Left lung (tissue), 10 donors: ENCODE data around the gene SLC25A53. TPM values are rescaled to one million over a fixed set of nuclear protein-coding genes. Genes with fewer than 3 reads are reported as not detected.
A peak's percentile ranks its signal among the peaks of the same experiment; 100 is the strongest.

Experiments
- ATAC-seq: fragments of 200-7000 bp; cut with Tn5 transposase; one replicate; pipeline ENCODE4 v1.9.1; 2020; ENCODE audit warnings: moderate library complexity
- DNase-seq, 4 donors: peaks; one replicate each; pipeline ENCODE4 v3.0.0-alpha.2; 2013 to 2020
- H3K27ac ChIP-seq, 2 donors: fragments of 200-600 bp; sonication (generic) in 1 of 2; one replicate each; pipeline versions ENCODE4 v1.5.0 to v1.8.0; 2020 to 2021
- H3K27me3 ChIP-seq, 2 donors: fragments of 200-600 bp; sonication (generic) in 1 of 2; one replicate each; pipeline versions ENCODE4 v1.5.0 to v1.8.0; 2020 to 2021
- H3K36me3 ChIP-seq, 2 donors: fragments of 200-600 bp; sonication (generic) in 1 of 2; one replicate each; pipeline versions ENCODE4 v1.5.0 to v1.8.0; 2020 to 2021
- H3K4me1 ChIP-seq, 2 donors: fragments of 200-600 bp; one replicate each; pipeline ENCODE4 v1.8.0; 2021
- H3K4me3 ChIP-seq, 2 donors: fragments of 200-600 bp; sonication (generic) in 1 of 2; one replicate each; pipeline versions ENCODE4 v1.5.0 to v1.8.0; 2020 to 2021; ENCODE audit warnings: mild to moderate bottlenecking in 1 of 2
- H3K9me3 ChIP-seq, 2 donors: fragments of 200-600 bp; sonication (generic) in 1 of 2; one replicate each; pipeline versions ENCODE4 v1.5.0 to v1.8.0; 2020 to 2021
- intact Hi-C, 2 donors: fragments of 100-400 bp; cut with DNase I; formaldehyde crosslinking; loops; one replicate each; pipeline versions ENCODE4 v1.11.2 to v1.14.2; 2022
- polyA plus RNA-seq, 6 donors: library from polyadenylated mRNA; unstranded; fragments of 120-200 nt; gene quantifications; one replicate each; pipeline ENCODE4 v1.2.1, GENCODE V29; 2013; ENCODE audit not compliant: insufficient read length in 6 of 6
- total RNA-seq, 2 donors: library from RNA; stranded (reverse); fragmentation: NEBNext Ultra II Directional; extraction: Animal tissue kit (Norgen Biotek cat#: 25700); gene quantifications; one replicate each; pipeline ENCODE4 v1.2.1, GENCODE V29; 2021
- TF ChIP-seq, protein P1 (sequence below), 2 donors: fragments of 200-600 bp; sonication (generic) in 1 of 2; IDR thresholded peaks; one replicate each; pipeline versions ENCODE4 v1.5.0 to v1.8.0; 2021; ENCODE audit warnings: antibody characterized with exemption in 2 of 2
- donor health status: DM: no; HTN: yes; CAD: no.
- donor health status: DM: no; HTN: no; CAD: no.

Gene SLC25A53
- total and polyA plus RNA-seq, 8 donors = 9.1 to 17.2 (median 13.3) TPM

DNA sequence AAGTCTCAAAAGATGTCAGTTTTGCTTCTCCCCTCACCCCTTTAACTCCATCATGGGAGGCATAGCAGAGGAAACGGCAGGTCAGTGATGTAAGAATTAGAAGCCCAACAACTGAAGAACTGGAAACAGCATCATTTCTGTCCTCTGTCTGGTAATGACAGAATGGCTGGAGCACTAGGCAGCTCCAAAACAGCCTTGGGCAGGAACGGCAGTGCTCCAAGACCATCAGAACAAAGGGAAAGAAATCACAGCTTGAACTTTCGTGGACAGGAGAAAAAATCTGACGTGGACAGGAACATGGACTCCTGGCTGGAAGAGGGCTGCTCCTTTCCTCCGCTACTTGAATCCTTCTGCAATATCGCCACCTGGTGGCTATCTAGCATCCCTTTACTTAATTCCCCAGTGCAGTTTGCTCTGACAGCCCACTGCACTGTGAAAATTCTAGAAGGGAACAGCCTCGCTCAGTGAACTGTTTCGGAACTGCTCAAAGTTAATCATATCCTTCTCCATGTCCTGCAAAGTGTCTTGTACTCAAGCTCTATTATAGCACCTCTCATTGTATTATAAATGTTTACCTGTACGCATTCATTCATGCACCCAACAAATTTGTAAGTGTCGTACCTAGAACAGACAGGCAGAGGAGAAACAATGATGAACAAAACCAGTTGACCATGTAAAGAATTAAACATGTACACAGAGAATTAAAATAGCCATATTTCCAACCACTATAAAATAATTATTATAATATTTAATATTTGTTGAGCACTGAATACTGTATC lies 20.4 kb downstream of the SLC25A53 start:
- H3K9me3 ChIP-seq = no peaks in the 10 kb centered on the region
- peak in 3 of 4 donors; percentile 60 to 87 (median 74) for DNase-seq
- no peak overlapping the region for H3K4me3 ChIP-seq
- TF ChIP-seq, protein P1, sequence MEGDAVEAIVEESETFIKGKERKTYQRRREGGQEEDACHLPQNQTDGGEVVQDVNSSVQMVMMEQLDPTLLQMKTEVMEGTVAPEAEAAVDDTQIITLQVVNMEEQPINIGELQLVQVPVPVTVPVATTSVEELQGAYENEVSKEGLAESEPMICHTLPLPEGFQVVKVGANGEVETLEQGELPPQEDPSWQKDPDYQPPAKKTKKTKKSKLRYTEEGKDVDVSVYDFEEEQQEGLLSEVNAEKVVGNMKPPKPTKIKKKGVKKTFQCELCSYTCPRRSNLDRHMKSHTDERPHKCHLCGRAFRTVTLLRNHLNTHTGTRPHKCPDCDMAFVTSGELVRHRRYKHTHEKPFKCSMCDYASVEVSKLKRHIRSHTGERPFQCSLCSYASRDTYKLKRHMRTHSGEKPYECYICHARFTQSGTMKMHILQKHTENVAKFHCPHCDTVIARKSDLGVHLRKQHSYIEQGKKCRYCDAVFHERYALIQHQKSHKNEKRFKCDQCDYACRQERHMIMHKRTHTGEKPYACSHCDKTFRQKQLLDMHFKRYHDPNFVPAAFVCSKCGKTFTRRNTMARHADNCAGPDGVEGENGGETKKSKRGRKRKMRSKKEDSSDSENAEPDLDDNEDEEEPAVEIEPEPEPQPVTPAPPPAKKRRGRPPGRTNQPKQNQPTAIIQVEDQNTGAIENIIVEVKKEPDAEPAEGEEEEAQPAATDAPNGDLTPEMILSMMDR (IDR thresholded peaks at IDR 0.05) = peak; percentile 62 to 83
- no peaks in the 10 kb centered on the region for H3K4me1 ChIP-seq
- intact Hi-C loops = no loop called here
- ATAC-seq = peak; percentile 97
- peaks cover 0 to 2% of the 10 kb centered on the region in 2 donors for H3K27me3 ChIP-seq
- peak overlapping the region in 1 of 2 donors; percentile 56 for H3K27ac ChIP-seq
- no peaks in the 10 kb centered on the region for H3K36me3 ChIP-seq

DNA sequence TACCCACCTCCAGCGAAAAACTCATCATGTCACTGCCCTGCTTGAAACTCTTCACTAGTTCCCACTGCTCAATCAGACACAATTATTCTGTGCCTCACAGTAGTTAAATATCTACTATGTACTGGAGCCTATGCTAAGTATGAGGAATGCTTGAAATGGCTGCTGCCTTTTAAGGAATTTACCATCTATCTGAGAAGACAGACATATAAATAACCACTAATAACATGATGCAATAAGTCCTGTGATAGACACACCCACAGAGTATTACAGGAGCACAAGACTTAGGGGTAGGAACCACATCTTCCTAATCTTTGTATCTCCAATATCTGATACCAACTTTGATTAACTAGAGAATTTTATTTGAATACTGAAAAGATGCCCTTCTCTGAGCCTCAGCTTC lies 21.1 kb downstream of the SLC25A53 start:
- H3K27me3 ChIP-seq = no peaks in the 10 kb centered on the region
- DNase-seq = no peak
- intact Hi-C loops = no loop called here
- no peak for ATAC-seq
- TF ChIP-seq, protein P1 (IDR thresholded peaks at IDR 0.05) = no peak
- no peak overlapping the region for H3K4me3 ChIP-seq
- no peaks in the 10 kb centered on the region for H3K4me1 ChIP-seq
- no peaks in the 10 kb centered on the region for H3K9me3 ChIP-seq
- peaks cover 0 to 5% of the 10 kb centered on the region in 2 donors for H3K36me3 ChIP-seq
- H3K27ac ChIP-seq = no peak overlapping the region

DNA sequence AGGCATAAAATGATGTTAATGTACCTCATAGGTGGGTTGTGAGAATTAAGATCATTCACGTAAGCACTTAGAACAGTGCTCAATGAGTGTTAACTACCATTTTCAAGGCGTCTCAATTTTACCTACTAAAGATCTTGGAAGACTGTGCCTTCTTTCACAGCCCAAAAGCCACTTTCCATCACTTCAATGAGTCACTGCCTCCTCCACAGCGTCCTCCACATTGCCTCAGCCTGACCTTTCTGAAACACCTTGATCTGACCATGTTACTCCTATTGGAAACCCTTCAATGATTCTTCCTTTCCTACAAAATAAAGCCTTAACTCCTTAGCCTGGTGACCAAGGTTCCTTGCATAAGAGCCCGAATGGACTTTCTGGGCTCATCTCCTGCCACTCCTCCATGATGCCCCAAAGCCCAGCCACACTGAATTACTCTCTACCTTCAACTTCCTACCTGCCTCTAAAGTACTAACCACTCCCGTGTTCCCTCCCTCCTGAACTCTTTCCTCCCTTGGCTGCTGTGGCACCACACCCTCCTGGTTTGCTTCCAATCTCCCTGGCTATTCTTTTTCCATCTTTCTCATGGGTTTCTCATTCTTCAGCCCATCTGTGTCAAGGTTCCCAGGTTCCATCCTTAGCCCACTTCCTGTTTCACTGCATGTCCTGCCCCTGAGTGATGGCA lies 22.1 kb downstream of the SLC25A53 start:
- H3K9me3 ChIP-seq = no peaks in the 10 kb centered on the region
- no peak overlapping the region for H3K4me3 ChIP-seq
- TF ChIP-seq, protein P1 (IDR thresholded peaks at IDR 0.05) = no peak
- H3K36me3 ChIP-seq = peaks cover 0 to 12% of the 10 kb centered on the region in 2 donors
- H3K27ac ChIP-seq = no peak overlapping the region
- DNase-seq (no peak), ATAC-seq (no peak)
- no peaks in the 10 kb centered on the region for H3K4me1 ChIP-seq
- H3K27me3 ChIP-seq = no peaks in the 10 kb centered on the region
- intact Hi-C loops = no loop called here

DNA sequence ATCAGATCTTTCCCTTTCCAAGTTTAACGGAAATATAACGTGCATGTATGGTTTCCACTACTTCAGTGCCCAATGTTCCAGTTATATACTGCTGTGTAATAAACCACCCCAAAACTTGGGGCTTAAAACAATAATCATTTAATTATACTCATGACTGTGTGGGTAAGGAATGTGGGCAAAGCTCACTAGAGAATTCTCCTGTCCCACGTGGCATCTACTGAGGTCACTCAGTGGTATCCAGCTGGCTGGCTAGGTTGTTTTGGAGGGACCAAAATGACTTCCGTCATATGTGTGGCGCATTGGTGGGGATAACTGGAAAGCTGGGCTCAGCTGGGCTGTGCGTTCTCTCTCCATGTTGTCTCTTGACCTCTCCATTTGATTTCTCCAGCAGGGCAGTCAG lies 26.0 kb downstream of the SLC25A53 start:
- peaks cover 0 to 12% of the 10 kb centered on the region in 2 donors for H3K36me3 ChIP-seq
- H3K27ac ChIP-seq = no peak overlapping the region
- no peaks in the 10 kb centered on the region for H3K9me3 ChIP-seq
- H3K27me3 ChIP-seq = no peaks in the 10 kb centered on the region
- intact Hi-C loops = no loop called here
- no peaks in the 10 kb centered on the region for H3K4me1 ChIP-seq
- DNase-seq (no peak), ATAC-seq (no peak)
- TF ChIP-seq, protein P1 (IDR thresholded peaks at IDR 0.05) = no peak
- no peak overlapping the region for H3K4me3 ChIP-seq

DNA sequence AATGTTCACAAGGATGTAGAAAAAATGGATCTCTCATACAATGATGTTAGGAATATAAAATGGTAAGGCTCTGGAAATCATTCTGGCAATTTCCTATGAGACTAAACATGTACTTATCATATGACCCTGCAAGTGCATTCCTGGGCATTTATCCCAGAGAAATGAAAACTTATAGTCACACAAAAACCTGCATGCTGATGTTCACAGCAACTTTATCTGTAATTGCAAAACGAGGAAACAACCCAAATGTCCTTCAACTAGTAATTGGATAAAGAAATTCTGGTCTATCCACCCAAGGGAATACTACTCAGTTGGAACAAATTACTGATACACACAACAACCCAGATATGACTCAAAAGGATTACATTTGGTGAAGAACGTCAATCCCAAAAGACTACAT lies 30.0 kb downstream of the SLC25A53 start:
- Histone ChIP-seq H3K27ac (no peak overlapping the region), H3K9me3 (no peaks in the 10 kb centered on the region), H3K36me3 (peaks cover 0 to 12% of the 10 kb centered on the region in 2 donors), H3K4me3 (no peak overlapping the region), H3K4me1 (no peaks in the 10 kb centered on the region), H3K27me3 (no peaks in the 10 kb centered on the region)
- TF ChIP-seq, protein P1 (IDR thresholded peaks at IDR 0.05) = no peak
- ATAC-seq (no peak), DNase-seq (no peak)
- intact Hi-C loops = no loop called here
